Right lobe of liver (tissue), 6 donors: ENCODE results near the gene EFNB2. TPM values are rescaled to one million over a fixed set of nuclear protein-coding genes. Genes with fewer than 3 reads are reported as not detected.
A peak's percentile ranks its signal among the peaks of the same experiment; 100 is the strongest.

Experiments used
- ATAC-seq, 4 donors: fragments of 200-7000 bp; cut with Tn5 transposase; one replicate each; pipeline ENCODE4 v1.9.1; 2020; ENCODE audit warnings: mild to moderate bottlenecking in 4 of 4, moderate library complexity in 4 of 4
- DNase-seq, 3 donors: peaks; one replicate each; pipeline ENCODE4 v3.0.0-alpha.2; 2020
- H3K27ac ChIP-seq, 3 donors: fragments of 200-600 bp; one replicate each; pipeline ENCODE4 v1.8.0; 2022
- H3K27me3 ChIP-seq, 2 donors: fragments of 200-600 bp; one replicate each; pipeline ENCODE4 v1.8.0; 2022
- H3K36me3 ChIP-seq, 4 donors: fragments of 200-600 bp; sonication (generic) in 1 of 4; one replicate each; pipeline versions ENCODE4 v1.5.1 to v1.8.0; 2017 to 2022; ENCODE audit warnings: control low read depth in 1 of 4
- H3K4me1 ChIP-seq, 4 donors: fragments of 200-600 bp; sonication (generic) in 1 of 4; one replicate each; pipeline versions ENCODE4 v1.5.1 to v1.8.0; 2017 to 2022; ENCODE audit warnings: control low read depth in 1 of 4
- H3K4me3 ChIP-seq, 3 donors: fragments of 200-600 bp; one replicate each; pipeline ENCODE4 v1.8.0; 2022
- H3K9me3 ChIP-seq, 4 donors: fragments of 200-600 bp; sonication (generic) in 1 of 4; one replicate each; pipeline versions ENCODE4 v1.5.1 to v1.8.0; 2017 to 2022; ENCODE audit warnings: control low read depth in 1 of 4
- POLR2A ChIP-seq: fragments of 450-650 bp; IDR thresholded peaks from one replicate; pipeline ENCODE4 v1.6.1; 2017; ENCODE audit warnings: antibody characterized with exemption, mild to moderate bottlenecking
- WGBS: methylation state at CpG from one replicate; pipeline ENCODE4 v1.1.6; 2018; ENCODE audit warnings: low coverage, low lambda C conversion rate; ENCODE audit not compliant: insufficient coverage; ENCODE audit errors: missing lambda C conversion rate; 5-methylcytosine and 5-hydroxymethylcytosine counted together
- intact Hi-C, 2 donors: fragments of 100-400 bp; cut with DNase I; formaldehyde crosslinking; loops; one replicate each; pipeline versions ENCODE4 v1.11.2 to v1.14.1; 2022
- total RNA-seq, 6 experiments: library from RNA; depleted of rRNA in 2 of 6; stranded (reverse); fragments of >200 nt in 2 of 6; fragmentation: NEBNext Ultra II Directional in 3 of 6; extraction: Animal tissue kit (Norgen Biotek cat#: 25700) in 3 of 6; gene quantifications; one replicate each; pipeline versions ENCODE4 v1.1.0 to v1.2.4, GENCODE V29; 2016 to 2023
- TF ChIP-seq, protein P1 (sequence below), 4 donors: fragments of 200-600 bp in 3 of 4; fragments of 450-650 bp in 1 of 4; IDR thresholded peaks; one replicate each; pipeline versions ENCODE4 v1.5.1 to v1.8.0; 2016 to 2022; ENCODE audit warnings: antibody characterized with exemption in 4 of 4, mild to moderate bottlenecking in 2 of 4
- donor health status: DM: no; HTN: yes; CAD: no.
- donor health status: DM: no; HTN: no; CAD: no.
- donor health status: DM: no; HTN: no; CAD: no.
- donor health status: DM: no; HTN: yes; CAD: no.
- donor health status: DM: no; HTN: yes; CAD: no.

EFNB2 gene
- total RNA-seq, 6 experiments from 2014 or later, result 2.3 to 9.8 (median 3.9) TPM

DNA sequence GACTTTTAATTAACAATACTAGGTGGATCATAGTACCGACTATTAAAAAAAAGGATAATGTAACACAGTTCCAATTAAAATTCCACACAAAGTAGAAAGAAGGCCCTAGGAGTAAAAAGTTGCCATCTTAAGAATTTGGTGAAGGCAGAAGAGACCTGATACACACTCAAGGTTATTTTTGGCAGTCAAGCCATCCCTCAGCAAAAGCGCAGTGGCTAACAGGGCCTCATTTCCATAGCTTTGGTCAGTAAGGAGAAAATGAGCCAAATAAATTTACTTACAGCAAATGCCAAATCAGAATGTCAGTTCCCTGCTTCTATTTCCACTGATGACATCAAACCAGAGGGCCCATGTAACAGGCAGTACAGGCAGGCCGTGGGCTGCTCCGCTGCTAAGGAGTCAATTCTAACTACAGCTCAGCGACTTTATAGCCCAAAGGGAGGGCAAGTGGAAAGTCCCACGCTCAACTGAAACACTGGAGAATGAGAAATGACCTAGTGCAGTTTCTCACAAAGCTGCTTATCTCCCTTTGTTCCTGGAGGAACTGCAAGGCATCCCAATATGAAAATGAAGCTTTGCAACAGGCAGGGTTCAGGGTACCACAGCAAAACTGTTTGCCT is 26.2 kb upstream of the EFNB2 start:
- H3K9me3 ChIP-seq, result no peaks in the 10 kb centered on the region
- H3K27ac ChIP-seq, result no peak overlapping the region
- peaks cover 0 to 33% (median 10%) of the 10 kb centered on the region in 4 donors for H3K4me1 ChIP-seq
- ATAC-seq, result peak; percentile 35 to 67 (median 53)
- WGBS, result 69% methylated on average over 2 of the region's 6 CpGs
- no peak for DNase-seq
- intact Hi-C loops, result no loop called here
- no peak for TF ChIP-seq POLR2A
- TF ChIP-seq, protein P1, sequence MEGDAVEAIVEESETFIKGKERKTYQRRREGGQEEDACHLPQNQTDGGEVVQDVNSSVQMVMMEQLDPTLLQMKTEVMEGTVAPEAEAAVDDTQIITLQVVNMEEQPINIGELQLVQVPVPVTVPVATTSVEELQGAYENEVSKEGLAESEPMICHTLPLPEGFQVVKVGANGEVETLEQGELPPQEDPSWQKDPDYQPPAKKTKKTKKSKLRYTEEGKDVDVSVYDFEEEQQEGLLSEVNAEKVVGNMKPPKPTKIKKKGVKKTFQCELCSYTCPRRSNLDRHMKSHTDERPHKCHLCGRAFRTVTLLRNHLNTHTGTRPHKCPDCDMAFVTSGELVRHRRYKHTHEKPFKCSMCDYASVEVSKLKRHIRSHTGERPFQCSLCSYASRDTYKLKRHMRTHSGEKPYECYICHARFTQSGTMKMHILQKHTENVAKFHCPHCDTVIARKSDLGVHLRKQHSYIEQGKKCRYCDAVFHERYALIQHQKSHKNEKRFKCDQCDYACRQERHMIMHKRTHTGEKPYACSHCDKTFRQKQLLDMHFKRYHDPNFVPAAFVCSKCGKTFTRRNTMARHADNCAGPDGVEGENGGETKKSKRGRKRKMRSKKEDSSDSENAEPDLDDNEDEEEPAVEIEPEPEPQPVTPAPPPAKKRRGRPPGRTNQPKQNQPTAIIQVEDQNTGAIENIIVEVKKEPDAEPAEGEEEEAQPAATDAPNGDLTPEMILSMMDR (IDR thresholded peaks at IDR 0.05), result no peak
- H3K4me3 ChIP-seq, result no peak overlapping the region
- peaks cover 0 to 27% (median 14%) of the 10 kb centered on the region in 4 donors for H3K36me3 ChIP-seq
- no peaks in the 10 kb centered on the region for H3K27me3 ChIP-seq

DNA sequence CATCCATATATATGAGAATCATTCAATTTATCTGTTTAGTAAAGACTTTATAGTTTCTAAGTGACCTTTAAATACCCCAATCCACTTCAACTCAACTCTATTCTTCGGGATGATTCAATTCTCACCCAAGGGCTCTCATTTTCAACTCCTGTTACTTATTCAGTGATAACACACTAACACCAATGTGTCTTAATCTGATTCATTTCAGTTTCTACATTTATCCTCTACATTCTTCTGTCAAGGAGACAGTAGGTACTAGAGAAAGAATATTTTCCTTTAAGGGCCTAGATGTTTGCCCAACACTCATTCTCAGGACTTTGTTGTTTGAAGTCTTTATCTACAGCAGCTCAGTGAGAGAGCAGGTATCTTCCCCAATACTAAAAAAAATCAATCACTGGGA is 25.4 kb upstream of the EFNB2 start:
- Histone ChIP-seq H3K4me3 (no peak overlapping the region), H3K4me1 (peaks cover 0 to 25% (median 7%) of the 10 kb centered on the region in 4 donors), H3K36me3 (peaks cover 0 to 36% (median 16%) of the 10 kb centered on the region in 4 donors), H3K27ac (no peak overlapping the region), H3K9me3 (no peaks in the 10 kb centered on the region), H3K27me3 (no peaks in the 10 kb centered on the region)
- DNase-seq, result no peak
- no peak for ATAC-seq
- 63% methylated on average over 1 of the region's 1 CpG for WGBS
- intact Hi-C loops, result no loop called here
- TF ChIP-seq, protein P1 (IDR thresholded peaks at IDR 0.05), result no peak
- TF ChIP-seq POLR2A, result no peak

DNA sequence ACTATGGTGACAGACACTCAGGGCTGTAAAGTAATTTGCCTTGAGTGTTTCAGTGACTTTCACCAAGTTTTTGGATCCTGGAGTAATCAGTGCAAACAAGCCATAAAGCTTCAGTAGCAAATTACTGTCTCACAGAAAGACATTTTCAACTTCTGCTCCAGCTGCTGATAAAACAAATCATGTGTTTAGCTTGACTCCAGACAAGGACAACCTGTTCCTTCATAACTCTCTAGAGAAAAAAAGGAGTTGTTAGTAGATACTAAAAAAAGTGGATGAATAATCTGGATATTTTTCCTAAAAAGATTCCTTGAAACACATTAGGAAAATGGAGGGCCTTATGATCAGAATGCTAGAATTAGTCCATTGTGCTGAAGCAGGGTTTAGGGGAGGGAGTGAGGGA is 23.1 kb upstream of the EFNB2 start:
- Histone ChIP-seq H3K27ac (no peak overlapping the region), H3K27me3 (no peaks in the 10 kb centered on the region), H3K9me3 (no peaks in the 10 kb centered on the region), H3K36me3 (peaks cover 0 to 56% (median 21%) of the 10 kb centered on the region in 4 donors), H3K4me3 (no peak overlapping the region), H3K4me1 (peaks cover 0 to 9% (median 3%) of the 10 kb centered on the region in 4 donors)
- TF ChIP-seq POLR2A, result no peak
- TF ChIP-seq, protein P1 (IDR thresholded peaks at IDR 0.05), result no peak
- intact Hi-C loops, result no loop called here
- ATAC-seq, result no peak
- DNase-seq, result no peak

DNA sequence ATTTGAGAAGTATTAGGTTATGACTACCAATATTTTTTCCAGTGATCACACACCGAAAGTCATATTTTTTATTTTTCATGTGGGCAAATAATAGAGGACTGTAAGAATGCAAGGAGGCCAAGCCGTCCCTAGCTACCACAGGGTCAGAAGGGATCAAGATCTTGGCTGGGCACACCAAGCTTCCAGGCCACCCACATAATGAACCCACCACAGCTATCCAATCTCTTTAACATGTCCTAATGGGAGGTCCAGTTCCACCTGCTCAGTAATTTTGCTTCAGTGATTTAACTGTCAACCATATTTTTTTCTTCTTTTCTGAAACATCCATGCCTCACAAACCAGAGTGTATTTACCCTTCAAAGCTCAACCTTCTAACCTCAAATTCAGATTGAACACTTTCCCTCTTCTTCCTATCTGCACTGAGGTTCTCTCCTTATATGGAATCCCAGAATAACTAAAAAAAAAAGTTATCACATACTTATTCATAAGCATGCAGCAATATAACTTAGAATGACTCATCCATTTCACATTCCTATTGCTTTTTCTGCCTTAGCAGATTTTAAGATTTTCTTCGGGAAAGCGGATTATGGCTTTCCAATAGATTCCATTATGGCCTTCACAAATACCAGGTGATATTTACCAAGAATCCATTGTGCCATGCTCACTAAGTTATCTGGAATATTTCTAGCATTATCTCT is 20.3 kb upstream of the EFNB2 start:
- no peak overlapping the region for H3K4me3 ChIP-seq
- no peaks in the 10 kb centered on the region for H3K9me3 ChIP-seq
- H3K27me3 ChIP-seq, result no peaks in the 10 kb centered on the region
- no peak for ATAC-seq
- WGBS, result 87% methylated on average over 4 of the region's 4 CpGs
- DNase-seq, result no peak
- no peaks in the 10 kb centered on the region for H3K4me1 ChIP-seq
- peaks cover 0 to 62% (median 21%) of the 10 kb centered on the region in 4 donors for H3K36me3 ChIP-seq
- no peak overlapping the region for H3K27ac ChIP-seq
- intact Hi-C loops, result no loop called here
- no peak for TF ChIP-seq POLR2A
- TF ChIP-seq, protein P1 (IDR thresholded peaks at IDR 0.05), result no peak
